CD4-positive, alpha-beta T cell treated with Interferon alpha-2 for 1 hour (primary cell): Measurements from ENCODE around the gene MAP3K12.

ENCODE experiments used
- DNase-seq, 2 donors: peaks; one replicate each; pipeline ENCODE4 v3.0.0-alpha.2; 2020 to 2022

The MAP3K12 gene

GRCh38 chr12:53430116-53430515 lies 69.1 kb downstream of the MAP3K12 start:
- DNase-seq: no peak
